Measurements from ENCODE around the gene GREB1.

GRCh38 chr2:11681722-11682589, 148.1 kb downstream of the GREB1 start:
- TF ChIP-seq CREB1 (CRISPR knock-in tag; IDR thresholded peaks at IDR 0.05; ENCODE audit: low read depth) (no peak), REST (IDR thresholded peaks at IDR 0.05; ENCODE audit: unreplicated experiment) (no peak), CTCF (conservative IDR thresholded peaks at IDR 0.05; ENCODE audit: low read depth in 2 of 2) (peak; percentile 93 to 94), POLR2AphosphoS5 (IDR thresholded peaks at IDR 0.05; ENCODE audit: low read depth) (no peak), EZH2 (IDR thresholded peaks at IDR 0.05; ENCODE audit: low read depth, unreplicated experiment) (no peak), ZNF114 (CRISPR knock-in tag; IDR thresholded peaks at IDR 0.05) (no peak), ETS1 (IDR thresholded peaks at IDR 0.05) (no peak), ZNF462 (CRISPR knock-in tag; IDR thresholded peaks at IDR 0.05) (no peak)
